Measurements from ENCODE around the gene NTMT2.

NTMT2 gene

DNA sequence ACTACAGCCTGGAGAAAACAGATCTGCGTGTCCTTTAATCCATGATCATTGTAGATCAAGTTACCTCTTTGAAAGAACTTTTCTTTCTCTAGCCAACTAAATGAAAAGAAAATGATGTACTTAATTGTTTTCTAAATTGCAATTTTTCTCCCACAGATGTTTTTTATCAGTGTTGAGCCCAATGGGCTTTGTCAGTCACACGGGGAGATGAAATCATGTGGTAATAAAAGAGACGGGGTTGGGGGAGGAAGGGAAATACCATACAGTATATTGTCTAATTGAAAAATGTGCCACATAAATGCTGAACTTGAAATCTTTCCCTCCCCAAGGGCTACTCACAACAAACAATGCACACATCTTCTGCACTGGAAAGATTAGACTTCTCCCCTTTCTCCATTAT, 58.4 kb downstream of the NTMT2 start:
- no peak for DNase-seq (ENCODE audit: low spot score)
- no peak overlapping the region for H3K4me3 ChIP-seq
- H3K27ac ChIP-seq = no peak overlapping the region
- no peak for TF ChIP-seq CTCF (IDR thresholded peaks at IDR 0.05)

DNA sequence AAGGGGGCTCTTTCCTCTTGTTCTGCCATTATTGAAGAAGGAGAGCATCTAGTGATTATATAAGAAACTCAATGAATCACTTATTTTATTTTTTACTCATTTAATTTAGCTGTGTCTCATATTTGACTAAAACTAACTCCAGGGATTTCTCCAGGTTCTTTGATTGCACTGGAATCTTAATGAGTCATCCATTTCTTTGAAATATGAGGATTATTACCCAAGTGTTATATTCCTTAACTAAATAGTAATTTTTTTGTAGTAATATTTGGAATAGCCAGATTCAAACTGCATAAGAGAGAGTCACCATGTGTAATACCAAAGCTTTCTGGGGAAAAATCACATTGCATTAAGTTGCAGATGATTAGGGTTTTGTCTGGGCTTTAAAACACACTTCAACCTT, 59.5 kb downstream of the NTMT2 start:
- no peak overlapping the region for H3K4me3 ChIP-seq
- no peak overlapping the region for H3K27ac ChIP-seq
- DNase-seq (ENCODE audit: low spot score) = no peak
- no peak for TF ChIP-seq CTCF (IDR thresholded peaks at IDR 0.05)

DNA sequence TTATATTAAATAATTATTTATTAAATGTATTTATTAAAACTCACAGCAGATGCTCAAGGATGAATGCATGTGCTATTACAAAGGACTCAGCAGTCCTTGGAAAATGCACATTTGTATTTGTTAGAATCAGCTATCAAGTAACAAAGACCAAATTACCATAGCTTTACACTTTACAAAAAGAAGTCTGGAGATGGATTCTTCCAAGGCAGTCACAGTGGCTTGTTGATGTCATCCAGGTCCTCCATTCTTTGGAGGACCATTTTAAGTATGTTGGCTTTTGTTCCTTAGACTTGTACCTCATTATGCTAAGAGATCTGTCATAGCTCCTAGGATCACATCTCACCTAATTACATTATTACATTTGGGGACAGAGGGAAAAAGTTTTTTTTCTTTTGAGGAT, 63.4 kb downstream of the NTMT2 start:
- no peak for TF ChIP-seq CTCF (IDR thresholded peaks at IDR 0.05)
- H3K4me3 ChIP-seq = no peak overlapping the region
- H3K27ac ChIP-seq = no peak overlapping the region
- no peak for DNase-seq (ENCODE audit: low spot score)

- H3K4me3 ChIP-seq = no peak overlapping the region
- no peak overlapping the region for H3K27ac ChIP-seq
- DNase-seq (ENCODE audit: low spot score) = no peak
- TF ChIP-seq CTCF (IDR thresholded peaks at IDR 0.05) = no peak
These were observed 64.4 kb downstream of the NTMT2 start for GRCh38 chr1:170210142-170210541.

DNA sequence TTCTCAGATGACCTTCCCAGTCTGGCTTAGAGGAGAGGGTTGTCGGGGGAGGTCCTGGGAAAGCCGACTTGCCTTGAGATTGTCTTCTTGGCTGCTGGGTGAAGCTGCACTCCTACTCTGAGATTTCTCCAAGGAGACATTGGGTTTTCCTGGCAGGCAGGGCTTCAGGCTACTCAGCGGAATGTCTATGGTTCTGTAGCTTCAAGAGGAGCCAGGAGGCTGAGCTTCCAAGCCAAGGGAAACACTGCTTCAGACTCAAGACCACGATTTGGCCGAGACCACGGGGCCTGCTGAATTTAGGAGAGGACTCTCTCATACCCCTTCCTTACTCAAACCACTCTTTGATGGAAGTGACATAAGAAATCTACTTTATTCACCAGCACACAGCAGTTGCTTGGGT, 67.8 kb downstream of the NTMT2 start:
- peak overlapping the region; percentile 76 to 89 for H3K27ac ChIP-seq
- DNase-seq (ENCODE audit: low spot score) = no peak
- TF ChIP-seq CTCF (IDR thresholded peaks at IDR 0.05) = no peak
- H3K4me3 ChIP-seq = peak overlapping the region; percentile 34

DNA sequence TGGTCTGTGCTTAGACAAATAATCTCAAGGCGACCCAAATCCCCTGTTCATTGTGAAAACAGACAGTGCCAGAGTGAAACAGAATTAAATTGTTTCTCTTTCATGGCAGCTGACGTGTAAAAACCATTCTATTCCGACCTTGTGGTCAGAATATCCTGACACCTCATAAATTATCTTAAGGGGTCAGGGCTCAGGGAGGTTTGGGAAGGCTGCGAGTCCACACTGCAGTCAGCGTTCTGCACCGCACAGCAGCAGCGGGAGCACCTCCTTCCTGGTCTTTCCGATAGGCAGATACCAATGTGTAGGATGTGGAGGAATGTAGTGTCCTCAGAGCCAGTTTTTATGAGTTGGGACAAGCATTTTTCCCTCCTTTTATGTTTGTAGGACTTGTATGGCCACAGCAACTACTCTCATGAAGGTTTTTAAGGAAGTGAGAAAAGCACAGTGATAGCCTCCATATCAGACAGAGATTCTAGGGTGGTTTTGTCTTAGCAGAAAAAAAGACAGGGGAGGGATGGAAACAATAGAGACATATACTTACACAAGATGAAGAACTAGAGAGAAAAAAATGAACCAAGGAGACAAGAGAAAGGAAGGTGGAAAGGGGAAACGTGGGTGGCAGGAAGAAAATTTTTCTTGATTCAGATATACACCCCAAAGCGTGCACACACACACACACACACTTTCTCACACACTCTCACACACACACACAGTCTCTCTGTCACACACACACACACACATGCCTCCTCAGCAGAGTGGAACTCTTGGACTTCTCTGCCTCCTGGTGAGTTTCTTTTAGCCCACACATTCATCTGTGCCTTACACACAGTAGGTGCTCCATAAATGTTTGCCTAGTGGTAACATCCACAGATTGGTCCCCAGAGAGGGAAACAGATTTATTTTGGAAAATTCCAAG, 68.6 kb downstream of the NTMT2 start:
- H3K27ac ChIP-seq = peak overlapping the region; percentile 76 to 89

More for the DNA sequence above, 68.6 kb downstream of the NTMT2 start:
- peak overlapping the region; percentile 34 for H3K4me3 ChIP-seq
- TF ChIP-seq CTCF (IDR thresholded peaks at IDR 0.05) = no peak
- no peak for DNase-seq (ENCODE audit: low spot score)
